GM12878 (cell line): ENCODE results near the gene ZNF174. TPM values are rescaled to one million over a fixed set of nuclear protein-coding genes. Genes with fewer than 3 reads are reported as not detected.

Experiments used
- ATF3 ChIP-seq: IDR thresholded peaks from 2 replicates; pipeline ENCODE4 v1.6.1; 2011; ENCODE audit warnings: low read depth, mild to moderate bottlenecking, low read length, moderate library complexity, borderline replicate concordance; ENCODE audit errors: extremely low read depth
- BRCA1 ChIP-seq: IDR thresholded peaks from 2 replicates; pipeline ENCODE4 v1.6.1; 2011; ENCODE audit warnings: low read depth, low read length, improper control_type of control experiment
- CHD2 ChIP-seq: IDR thresholded peaks from 2 replicates; pipeline ENCODE4 v1.6.1; 2011; ENCODE audit warnings: low read depth, low read length, improper control_type of control experiment, borderline replicate concordance
- CREM ChIP-seq: IDR thresholded peaks from 2 replicates; pipeline ENCODE4 v1.6.1; 2014; ENCODE audit warnings: antibody characterized with exemption, low read depth
- EGR1 ChIP-seq, 2 experiments: IDR thresholded peaks; 1 replicate in 1 of 2; 2 replicates in 1 of 2; pipeline ENCODE4 v1.6.1; 2011 to 2012; ENCODE audit warnings: low read depth in 2 of 2, low read length in 2 of 2, borderline replicate concordance in 1 of 2, mild to moderate bottlenecking in 1 of 2, moderate library complexity in 1 of 2
- HDAC2 ChIP-seq: fragments of 200-600 bp; sonication (generic); IDR thresholded peaks from 2 replicates; pipeline ENCODE4 v1.6.1; 2017
- IKZF1 ChIP-seq: fragments of 450-650 bp; conservative IDR thresholded peaks from 2 replicates; pipeline ENCODE4 v1.6.1; 2017; ENCODE audit warnings: antibody characterized with exemption, mild to moderate bottlenecking
- IKZF2 ChIP-seq, 2 experiments: fragments of 450-650 bp; IDR thresholded peaks; 2 replicates each; pipeline ENCODE4 v1.6.1; 2017; ENCODE audit warnings: mild to moderate bottlenecking in 2 of 2, moderate library complexity in 2 of 2
- JUND ChIP-seq: IDR thresholded peaks from 2 replicates; pipeline ENCODE4 v1.6.1; 2012; ENCODE audit warnings: low read depth, mild to moderate bottlenecking, low read length, improper control_type of control experiment, moderate library complexity
- LARP7 ChIP-seq: fragments of 450-650 bp; IDR thresholded peaks from 2 replicates; pipeline ENCODE4 v1.6.1; 2017; ENCODE audit warnings: mild to moderate bottlenecking
- POLR2A ChIP-seq: IDR thresholded peaks from 2 replicates; pipeline ENCODE4 v1.6.1; 2011; ENCODE audit warnings: low read depth, mild to moderate bottlenecking, low read length
- POLR2AphosphoS5 ChIP-seq: IDR thresholded peaks from 2 replicates; pipeline ENCODE4 v1.6.1; 2011; ENCODE audit warnings: mild to moderate bottlenecking, low read length, inconsistent platforms
- RFX5 ChIP-seq: IDR thresholded peaks from 2 replicates; pipeline ENCODE4 v1.6.1; 2011; ENCODE audit warnings: low read depth, low read length, improper control_type of control experiment
- TAF1 ChIP-seq: IDR thresholded peaks from 2 replicates; pipeline ENCODE4 v1.6.1; 2011; ENCODE audit warnings: mild to moderate bottlenecking, low read depth, low read length, borderline replicate concordance
- TCF12 ChIP-seq: IDR thresholded peaks from 2 replicates; pipeline ENCODE4 v1.6.1; 2011; ENCODE audit warnings: low read depth, mild to moderate bottlenecking, low read length
- TCF7 ChIP-seq: IDR thresholded peaks from 2 replicates; pipeline ENCODE4 v1.6.1; 2014; ENCODE audit warnings: antibody characterized with exemption, borderline replicate concordance
- YY1 ChIP-seq: IDR thresholded peaks from 2 replicates; pipeline ENCODE4 v1.6.1; 2011; ENCODE audit warnings: low read depth, mild to moderate bottlenecking, low read length
- ZBED1 ChIP-seq: IDR thresholded peaks from 2 replicates; pipeline ENCODE4 v1.6.1; 2016; ENCODE audit warnings: borderline replicate concordance
- polyA plus RNA-seq, 11 experiments: library from polyadenylated mRNA; depleted of rRNA in 4 of 11; unstranded in 6 of 11; stranded (reverse) in 5 of 11; fragments of >200 nt; fragmentation: Nextera tagmentation in 4 of 11; fragmentation: Illumina TruSeq in 1 of 11; extraction: Ambion mirVana in 4 of 11; extraction: Trizol in 1 of 11; gene quantifications; 1 replicate in 1 of 11; 2 replicates in 10 of 11; pipeline versions ENCODE4 v1.2.1 to v1.2.3, GENCODE V29; 2011 to 2016; ENCODE audit warnings: inconsistent platforms in 2 of 11, missing spikeins in 2 of 11, low read depth in 1 of 11
- total RNA-seq, 4 experiments: library from RNA; depleted of rRNA in 3 of 4; stranded (reverse); fragments of >200 nt in 3 of 4; fragmentation: Illumina TruSeq in 1 of 4; extraction: Trizol in 1 of 4; gene quantifications; 2 replicates each; pipeline versions ENCODE4 v1.2.1 to v1.2.3, GENCODE V29; 2013 to 2021

The ZNF174 gene
- total and polyA plus RNA-seq, 10 of the 15 experiments (the other 5 are each of a cell fraction or from before 2014, with no cell fraction given): 3.0 to 14.3 (median 10.1) TPM

GRCh38 chr16:3444032-3444388 lies 43.0 kb downstream of the ZNF174 start (continued):
- TF ChIP-seq IKZF1 (no peak), CHD2 (peak; percentile 14; the same call in 1 of the 2 replicates), POLR2A (peak; percentile 63; the same call in 1 of the 2 replicates), ZBED1 (no peak), JUND (no peak), TCF12 (no peak), YY1 (0 out of 2 replicates have a peak, but pooled peaks have one; percentile 11), RFX5 (no peak), ATF3 (no peak), HDAC2 (no peak), CREM (0 out of 2 replicates have a peak, but pooled peaks have one; percentile 24), IKZF2 (IDR thresholded peaks at IDR 0.05) (no peak), LARP7 (no peak), EGR1 (IDR thresholded peaks at IDR 0.05; ENCODE audit: borderline replicate concordance in 1 of 2, low read depth in 2 of 2, low read length in 2 of 2) (peak in 1 of 2 experiments; percentile 39; a peak in 1 of 3 replicates), POLR2AphosphoS5 (peak; percentile 58), BRCA1 (no peak), TCF7 (no peak), TAF1 (peak; percentile 31; the same call in 1 of the 2 replicates)
